ENCODE measurements around the gene JAM2.
"Not testable (repeated sequence)": the region's sequence is repeated elsewhere in the genome, so short reads cannot be mapped to it uniquely, and the experiment has no call there.

Gene JAM2

GRCh38 chr21:25646474-25646873 lies 7.4 kb downstream of the JAM2 start:
- DNase-seq (no peak), ATAC-seq (no peak)

DNA sequence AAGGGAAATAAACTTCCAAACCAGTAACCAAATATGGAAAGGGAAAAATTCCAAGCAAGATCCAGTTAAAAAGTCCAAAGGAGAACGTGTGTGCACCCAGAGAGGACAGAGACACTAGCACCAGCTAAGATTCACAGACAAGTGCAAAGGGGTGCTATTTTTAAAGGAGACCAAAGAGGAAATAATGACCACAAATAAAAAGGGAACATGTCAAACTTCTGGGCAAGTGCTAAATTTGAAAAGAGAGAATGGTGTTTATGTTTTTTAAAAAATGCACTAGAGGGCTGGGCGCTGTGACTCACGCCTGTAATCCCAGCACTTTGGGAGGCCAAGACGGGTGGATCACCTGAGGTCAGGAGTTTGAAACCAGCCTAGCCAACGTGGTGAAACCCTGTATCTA lies 8.6 kb downstream of the JAM2 start:
- ATAC-seq: no peak

GRCh38 chr21:25649146-25649545 lies 10.1 kb downstream of the JAM2 start:
- ATAC-seq (no peak), DNase-seq (no peak)

More for the DNA sequence above, 8.6 kb downstream of the JAM2 start:
- DNase-seq: no peak

- ATAC-seq (no peak), DNase-seq (no peak)
Observed at GRCh38 chr21:25656412-25656811, 17.4 kb downstream of the JAM2 start.

DNA sequence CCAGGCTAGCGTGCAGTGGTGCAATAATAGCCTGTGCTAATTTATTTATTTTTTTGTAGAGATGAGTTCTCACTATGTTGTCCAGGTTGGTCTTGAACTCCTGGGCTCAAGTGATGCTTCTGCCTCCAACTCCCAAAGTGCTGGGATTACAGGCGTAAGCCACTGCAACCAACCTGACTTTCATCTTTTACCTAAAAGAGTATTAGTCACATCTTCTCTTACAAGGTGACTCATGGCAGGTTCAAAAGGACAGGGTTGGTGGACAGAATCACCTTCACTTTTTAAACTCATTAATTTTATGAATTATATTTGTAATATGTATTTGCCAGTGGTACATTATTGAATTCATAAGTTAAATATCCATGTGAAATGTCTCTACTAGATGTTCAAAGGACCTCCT lies 18.1 kb downstream of the JAM2 start:
- no peak for DNase-seq
- ATAC-seq: no peak

GRCh38 chr21:25658427-25659035 lies 19.5 kb downstream of the JAM2 start:
- DNase-seq: no peak
- no peak for ATAC-seq

GRCh38 chr21:25660233-25660632 lies 21.2 kb downstream of the JAM2 start:
- no peak for DNase-seq
- no peak for ATAC-seq

GRCh38 chr21:25664491-25664931 lies 25.5 kb downstream of the JAM2 start:
- DNase-seq (no peak), ATAC-seq (no peak)

DNA sequence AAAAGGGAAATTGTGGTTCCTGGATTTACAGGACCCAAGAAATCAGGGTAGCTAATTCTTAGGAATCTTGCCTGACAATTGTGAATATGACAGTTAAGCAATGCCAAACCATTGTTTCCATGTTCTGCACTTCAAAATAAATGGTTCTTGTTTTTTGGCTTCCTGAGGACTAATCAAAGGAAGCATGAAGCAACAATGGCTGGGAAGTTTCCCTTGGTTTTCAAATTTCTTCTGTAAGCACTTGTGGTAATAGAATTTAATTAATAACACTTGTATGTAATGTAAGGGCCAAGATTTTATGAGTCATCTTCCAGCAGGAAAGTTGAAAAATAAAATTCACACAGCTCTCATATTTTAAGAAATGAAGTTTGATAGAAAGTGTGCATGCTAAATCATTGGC lies 31.7 kb downstream of the JAM2 start:
- no peak for DNase-seq
- ATAC-seq: no peak

GRCh38 chr21:25676451-25676850 lies 37.4 kb downstream of the JAM2 start:
- DNase-seq: no peak
- ATAC-seq: no peak

- ATAC-seq (no peak), DNase-seq (no peak)
Observed at GRCh38 chr21:25682382-25682781, 43.3 kb downstream of the JAM2 start.

DNA sequence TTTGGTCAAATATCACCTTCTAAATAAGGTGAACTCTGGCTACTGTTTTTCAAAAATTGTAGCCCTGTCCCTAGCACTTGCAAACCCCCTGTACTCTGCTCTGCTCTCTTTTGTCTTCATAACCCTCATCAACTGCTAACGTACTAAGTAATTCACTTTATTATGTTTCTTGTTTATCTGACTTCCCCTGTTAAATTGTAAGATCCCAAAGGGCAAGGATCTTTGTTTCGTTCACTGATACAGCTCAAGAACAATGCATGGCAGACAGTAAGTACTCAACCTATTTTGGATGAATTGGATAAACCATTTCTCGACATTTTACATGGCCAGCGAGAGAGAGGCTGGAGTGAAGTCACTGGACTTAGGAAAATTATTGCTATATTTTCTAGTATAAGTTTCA lies 48.7 kb downstream of the JAM2 start:
- DNase-seq: no peak
- ATAC-seq: no peak

DNA sequence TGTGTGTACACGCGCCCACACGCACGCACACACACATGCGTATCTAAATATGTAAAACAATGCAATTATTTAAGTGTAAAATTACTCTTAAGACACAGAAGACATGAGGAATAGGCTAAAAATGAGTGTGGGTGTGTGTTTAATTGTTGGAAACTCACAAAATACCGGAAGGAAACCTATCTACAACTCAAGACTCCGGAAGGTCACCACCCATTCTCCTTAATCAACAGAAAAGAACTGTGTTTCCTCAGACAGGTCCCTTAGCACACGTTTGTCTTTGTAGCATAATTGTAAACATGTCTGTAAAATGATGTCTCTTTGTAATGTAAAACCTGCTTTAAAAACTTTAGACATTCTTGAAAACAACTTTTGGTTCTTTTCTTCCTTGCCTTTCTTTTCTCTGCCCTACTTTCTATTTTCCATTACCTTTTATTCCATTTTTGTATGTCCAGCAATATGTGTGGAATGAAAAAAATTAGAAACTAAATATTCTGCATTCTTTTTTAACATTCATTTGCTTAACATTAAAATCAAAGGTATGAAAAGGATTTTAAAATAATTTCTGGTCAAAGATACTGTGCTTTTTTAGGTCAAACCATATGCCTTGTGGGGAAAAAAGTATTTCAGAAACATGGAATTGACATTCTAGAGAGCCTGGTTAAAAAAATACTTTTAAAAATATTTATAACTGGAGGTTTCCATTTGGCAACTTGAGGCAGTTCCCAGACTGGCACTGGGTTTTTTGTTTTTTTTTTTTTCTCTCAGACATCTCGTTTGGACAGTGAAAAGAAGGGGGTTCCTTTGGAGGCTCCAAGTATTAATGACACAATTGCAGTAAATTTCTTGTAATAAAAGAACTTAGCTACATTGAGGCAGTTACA lies 49.5 kb downstream of the JAM2 start:
- DNase-seq: no peak
- no peak for ATAC-seq

- no peak for DNase-seq
- ATAC-seq: no peak
Observed at GRCh38 chr21:25689226-25689625, 50.2 kb downstream of the JAM2 start.

- ATAC-seq (no peak), DNase-seq (no peak)
Observed at GRCh38 chr21:25691976-25692375, 52.9 kb downstream of the JAM2 start.

- not testable (repeated sequence) for ATAC-seq, DNase-seq
Observed at GRCh38 chr21:25695461-25695860, 56.4 kb downstream of the JAM2 start.

- no peak for DNase-seq
- ATAC-seq: no peak
Observed at GRCh38 chr21:25700741-25701140, 61.7 kb downstream of the JAM2 start.

DNA sequence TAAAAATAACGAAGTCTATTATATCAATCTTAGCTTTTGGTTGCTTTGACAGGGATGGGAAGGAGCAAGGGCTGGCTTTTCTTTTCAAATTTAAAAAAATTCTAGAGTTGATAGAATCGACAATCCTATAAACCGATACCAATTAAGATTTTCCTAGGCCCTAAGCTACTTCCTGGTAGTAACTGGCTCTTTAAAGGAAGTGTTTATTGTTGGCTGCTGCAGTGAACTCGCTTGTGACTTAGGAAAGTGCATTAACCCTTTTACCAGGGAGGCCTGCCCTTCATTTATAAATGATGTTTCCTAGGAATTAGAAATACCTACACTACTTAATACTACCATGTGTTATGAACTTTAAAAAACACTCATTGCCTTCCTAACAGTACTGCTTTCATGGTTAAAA lies 62.5 kb downstream of the JAM2 start:
- ATAC-seq: no peak
- DNase-seq: no peak

DNA sequence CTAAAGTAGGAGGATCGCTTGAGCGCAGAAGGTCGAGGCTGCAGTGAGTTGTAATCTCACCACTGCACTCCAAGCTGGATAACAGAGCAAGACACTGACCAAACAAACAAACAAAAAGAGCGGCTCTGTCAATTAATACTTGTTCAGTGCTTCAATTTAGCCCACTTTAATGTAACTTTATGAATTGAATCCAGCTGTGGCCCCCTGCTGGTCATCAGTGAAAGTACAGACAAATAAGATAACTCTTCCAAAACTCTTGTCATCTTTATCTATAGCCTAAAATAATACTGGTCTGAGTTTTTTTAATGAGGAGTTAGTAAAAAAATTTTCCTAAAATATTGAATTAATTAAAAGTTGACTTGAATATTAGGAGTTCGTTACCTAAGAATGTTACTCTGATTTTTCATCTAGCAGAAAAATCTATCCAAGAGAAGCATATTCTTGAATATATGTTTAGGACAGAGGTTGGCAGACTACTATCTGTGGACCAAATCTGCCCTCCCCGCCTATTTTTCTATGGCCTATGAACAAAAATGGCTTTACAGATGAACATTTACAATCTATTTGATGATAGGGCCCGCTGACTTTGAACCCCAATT lies 69.5 kb downstream of the JAM2 start:
- ATAC-seq: no peak
- peak; percentile 46 for DNase-seq

DNA sequence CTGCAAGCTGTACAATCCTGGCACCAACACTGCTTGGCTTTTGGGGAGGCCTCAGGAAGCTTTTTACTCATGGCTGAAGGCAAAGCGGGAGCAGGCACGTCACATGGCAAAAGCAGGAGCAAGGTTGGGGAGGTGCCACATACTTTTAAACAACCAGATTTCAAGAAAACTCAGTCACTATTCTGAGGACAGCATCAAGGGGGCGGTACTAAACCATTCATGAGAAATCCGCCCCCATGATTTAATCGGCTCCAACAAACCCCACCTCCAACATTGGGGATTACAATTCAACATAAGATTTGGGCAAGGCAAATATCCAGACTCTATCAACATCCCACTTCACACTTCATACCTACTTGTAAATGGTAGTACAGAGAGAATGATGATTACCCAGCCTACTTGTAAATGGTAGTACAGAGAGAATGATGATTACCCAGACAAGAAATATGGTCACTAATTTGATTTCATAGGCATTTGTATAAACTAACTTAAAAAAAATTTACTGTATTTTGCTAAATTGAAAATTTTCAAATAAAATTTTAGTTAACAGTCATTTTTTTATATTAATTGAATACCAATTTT lies 70.7 kb downstream of the JAM2 start:
- DNase-seq (no peak), ATAC-seq (no peak)

GRCh38 chr21:25710550-25710949 lies 71.5 kb downstream of the JAM2 start:
- DNase-seq (no peak), ATAC-seq (no peak)

DNA sequence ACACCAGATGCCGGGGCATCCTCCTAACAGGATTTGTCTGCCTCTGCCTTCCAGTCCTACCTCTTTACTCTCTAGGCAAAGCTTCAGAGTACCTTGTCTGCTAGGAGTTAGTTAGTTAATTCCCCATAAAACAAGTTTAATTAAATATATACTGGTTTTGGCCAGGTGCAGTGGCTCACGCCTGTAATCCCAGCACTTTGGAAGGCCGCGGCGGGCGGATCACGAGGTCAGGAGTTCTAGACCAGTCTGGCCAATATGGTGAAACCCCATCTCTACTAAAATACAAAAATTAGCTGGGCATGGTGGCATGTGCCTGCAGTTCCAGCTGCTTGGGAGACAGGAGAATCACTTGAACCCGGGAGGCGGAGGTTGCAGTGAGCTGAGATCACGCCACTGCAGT lies 75.0 kb downstream of the JAM2 start:
- ATAC-seq, DNase-seq: not testable (repeated sequence)

Measured in stimulated activated naive CD8-positive, alpha-beta T cell treated with anti-CD3 and anti-CD28 coated beads, Interleukin-15, Interleukin-2, amounts not matched to agents 100 U/mL and 50 U/mL, for 24 hours (primary cell).